WERI-Rb-1 (cell line): ENCODE measurements around the gene CWC25.

Experiments
- DNase-seq: peaks from one replicate; pipeline ENCODE4 v3.0.0-alpha.2; 2020
- H3K27ac ChIP-seq: fragments of 250-450 bp; sonication (Bioruptor Pico); 2 replicates; pipeline ENCODE4 v1.5.1; 2020; ENCODE audit warnings: mild to moderate bottlenecking, moderate library complexity
- H3K27me3 ChIP-seq: fragments of 250-450 bp; sonication (Bioruptor Pico); 2 replicates; pipeline ENCODE4 v1.5.1; 2021; ENCODE audit warnings: mild to moderate bottlenecking, low read depth, moderate library complexity; ENCODE audit not compliant: insufficient read depth, severe bottlenecking
- H3K36me3 ChIP-seq: fragments of 250-450 bp; sonication (Bioruptor Pico); 2 replicates; pipeline ENCODE4 v1.5.1; 2020; ENCODE audit warnings: mild to moderate bottlenecking, moderate library complexity
- H3K4me3 ChIP-seq: 2 replicates; pipeline ENCODE4 v1.5.1; 2011; ENCODE audit warnings: low read depth, mild to moderate bottlenecking, control low read depth, low read length
- H3K9me3 ChIP-seq: fragments of 250-450 bp; sonication (Bioruptor Pico); 2 replicates; pipeline ENCODE4 v1.5.1; 2021; ENCODE audit warnings: mild to moderate bottlenecking, moderate library complexity; ENCODE audit not compliant: severe bottlenecking
- TF ChIP-seq, protein P1 (sequence below): IDR thresholded peaks from 2 replicates; pipeline ENCODE4 v1.5.1; 2011; ENCODE audit warnings: low read depth, mild to moderate bottlenecking, control low read depth, inconsistent platforms, low read length

The CWC25 gene

DNA sequence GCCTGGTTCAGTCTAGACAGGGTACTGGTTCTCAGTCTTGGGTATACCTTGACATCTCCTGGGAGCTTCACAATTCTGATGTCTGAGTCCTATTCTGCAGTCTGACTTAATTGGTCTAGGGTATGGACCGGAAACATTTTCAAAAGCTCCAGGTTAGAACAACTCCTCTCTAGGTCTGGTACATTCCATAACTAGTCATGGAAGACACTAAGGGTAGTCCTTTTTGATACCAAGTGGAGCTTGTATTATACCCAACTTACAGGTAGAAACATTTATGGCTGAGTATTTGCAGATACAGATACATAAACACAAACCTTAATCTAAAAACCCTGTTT lies 23.4 kb upstream of the CWC25 start:
- H3K9me3 ChIP-seq: no peaks in the 10 kb centered on the region
- TF ChIP-seq, protein P1, sequence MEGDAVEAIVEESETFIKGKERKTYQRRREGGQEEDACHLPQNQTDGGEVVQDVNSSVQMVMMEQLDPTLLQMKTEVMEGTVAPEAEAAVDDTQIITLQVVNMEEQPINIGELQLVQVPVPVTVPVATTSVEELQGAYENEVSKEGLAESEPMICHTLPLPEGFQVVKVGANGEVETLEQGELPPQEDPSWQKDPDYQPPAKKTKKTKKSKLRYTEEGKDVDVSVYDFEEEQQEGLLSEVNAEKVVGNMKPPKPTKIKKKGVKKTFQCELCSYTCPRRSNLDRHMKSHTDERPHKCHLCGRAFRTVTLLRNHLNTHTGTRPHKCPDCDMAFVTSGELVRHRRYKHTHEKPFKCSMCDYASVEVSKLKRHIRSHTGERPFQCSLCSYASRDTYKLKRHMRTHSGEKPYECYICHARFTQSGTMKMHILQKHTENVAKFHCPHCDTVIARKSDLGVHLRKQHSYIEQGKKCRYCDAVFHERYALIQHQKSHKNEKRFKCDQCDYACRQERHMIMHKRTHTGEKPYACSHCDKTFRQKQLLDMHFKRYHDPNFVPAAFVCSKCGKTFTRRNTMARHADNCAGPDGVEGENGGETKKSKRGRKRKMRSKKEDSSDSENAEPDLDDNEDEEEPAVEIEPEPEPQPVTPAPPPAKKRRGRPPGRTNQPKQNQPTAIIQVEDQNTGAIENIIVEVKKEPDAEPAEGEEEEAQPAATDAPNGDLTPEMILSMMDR: no peak
- H3K4me3 ChIP-seq: no peak overlapping the region
- no peak for DNase-seq
- no peaks in the 10 kb centered on the region for H3K27me3 ChIP-seq
- H3K36me3 ChIP-seq: peaks cover 75% of the 10 kb centered on the region
- H3K27ac ChIP-seq: no peak overlapping the region; the same call in 1 of the 2 replicates

DNA sequence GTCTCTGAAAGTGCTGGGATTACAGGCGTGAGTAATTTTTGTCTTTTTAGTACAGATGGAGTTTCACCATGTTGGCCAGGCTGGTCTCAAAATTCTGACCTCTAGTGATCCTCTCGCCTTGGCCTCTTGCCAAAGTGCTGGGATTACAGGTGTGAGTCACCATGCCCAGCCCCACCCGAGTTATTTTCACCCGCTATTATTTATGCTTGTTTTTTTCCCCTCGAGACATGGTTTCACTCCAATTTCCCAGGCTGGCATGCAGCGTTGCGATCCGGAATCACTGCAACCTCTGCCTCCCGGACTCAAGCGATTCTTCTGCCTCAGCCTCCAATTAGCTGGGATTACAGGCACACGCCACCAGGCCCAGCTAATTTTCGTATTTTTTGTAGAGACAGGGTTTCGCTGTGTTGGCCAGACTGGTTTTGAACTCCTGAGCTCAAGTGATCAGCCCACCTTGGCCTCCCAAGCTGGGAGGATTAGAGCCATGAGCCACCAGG lies 19.2 kb upstream of the CWC25 start:
- H3K4me3 ChIP-seq: no peak overlapping the region
- TF ChIP-seq, protein P1: no peak
- peaks cover 36% of the 10 kb centered on the region for H3K36me3 ChIP-seq
- peak overlapping the region; percentile 33; the same call in 1 of the 2 replicates for H3K27ac ChIP-seq
- no peaks in the 10 kb centered on the region for H3K9me3 ChIP-seq
- no peaks in the 10 kb centered on the region for H3K27me3 ChIP-seq
- no peak for DNase-seq

DNA sequence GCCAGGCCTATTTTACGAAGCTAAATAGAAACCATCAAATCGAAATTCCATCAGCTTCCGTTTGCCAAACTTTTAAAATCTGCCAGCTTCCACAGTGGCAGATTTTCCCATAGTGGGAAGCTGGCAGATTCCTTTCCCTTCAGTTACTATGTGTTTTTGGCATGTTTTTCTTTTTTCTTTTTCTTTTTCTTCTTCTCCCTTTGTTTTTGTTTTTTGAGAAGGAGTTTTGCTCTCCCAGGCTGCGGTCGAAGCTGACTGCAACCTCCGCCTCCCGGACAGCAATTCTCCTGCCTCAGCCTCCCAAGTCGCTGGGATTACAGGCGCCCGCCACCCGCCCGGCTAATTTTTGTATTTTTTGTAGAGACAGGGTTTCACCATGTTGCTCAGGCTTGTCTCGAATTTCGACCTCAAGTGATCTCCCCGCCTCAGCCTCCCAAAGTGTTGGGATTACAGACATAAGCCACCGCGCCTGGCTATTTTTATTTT lies 684 bp upstream of the CWC25 start:
- TF ChIP-seq, protein P1: no peak
- Histone ChIP-seq H3K4me3 (peak overlapping the region; percentile 84), H3K36me3 (peaks cover 10% of the 10 kb centered on the region), H3K27me3 (no peaks in the 10 kb centered on the region), H3K9me3 (no peaks in the 10 kb centered on the region), H3K27ac (peak overlapping the region; percentile 96)
- DNase-seq: no peak

DNA sequence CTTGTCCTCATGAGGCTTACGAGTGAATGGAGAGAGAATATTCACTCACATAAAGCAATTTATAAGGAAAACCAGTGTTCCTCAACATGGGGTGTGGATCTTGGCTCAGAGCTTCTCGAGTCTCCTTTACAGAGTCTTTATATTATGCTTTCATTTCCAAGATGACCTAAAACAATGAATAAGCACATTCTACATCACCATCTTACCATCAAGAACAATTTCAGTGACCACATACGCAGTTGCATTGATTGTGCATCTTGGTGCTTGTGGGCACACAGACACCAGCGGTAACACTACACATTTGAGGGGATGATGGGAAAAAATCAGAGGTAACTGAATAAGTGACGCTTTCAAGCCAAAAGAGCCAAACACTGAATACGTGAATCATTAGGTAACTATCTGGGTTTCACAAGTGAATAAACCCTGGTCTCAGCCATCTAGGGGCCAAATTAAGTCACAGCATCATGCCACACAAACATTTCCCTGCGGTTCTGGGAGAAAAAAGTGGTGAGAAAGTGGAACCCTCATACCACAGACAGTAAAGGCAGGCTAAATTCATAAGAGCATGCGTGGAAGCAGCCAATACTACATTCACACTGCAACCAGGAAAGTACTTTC lies 9.4 kb downstream of the CWC25 start:
- H3K27me3 ChIP-seq: no peaks in the 10 kb centered on the region
- no peaks in the 10 kb centered on the region for H3K9me3 ChIP-seq
- no peak overlapping the region for H3K27ac ChIP-seq
- H3K36me3 ChIP-seq: peaks cover 72% of the 10 kb centered on the region
- DNase-seq: no peak
- H3K4me3 ChIP-seq: no peak overlapping the region
- TF ChIP-seq, protein P1: peak; percentile 2; the same call in 1 of the 2 replicates

DNA sequence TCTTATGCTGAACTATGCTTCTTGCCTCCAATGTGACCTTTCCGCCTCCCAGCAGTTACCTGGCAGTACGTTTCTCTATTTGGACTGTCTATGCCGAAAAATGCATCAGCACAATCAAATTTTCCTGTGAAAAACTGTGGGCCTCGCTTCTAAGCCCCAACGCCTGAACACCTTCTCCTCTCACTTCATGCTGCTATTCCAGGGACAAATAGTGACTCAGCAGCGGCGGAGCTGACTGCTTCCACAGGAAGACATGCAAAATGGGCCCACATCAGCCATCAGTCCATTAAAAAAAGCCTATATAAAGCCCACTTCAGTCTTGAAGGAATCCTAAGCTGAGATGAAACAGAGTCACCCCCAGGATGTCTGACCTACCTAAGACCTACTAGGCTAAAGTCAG lies 15.3 kb downstream of the CWC25 start:
- peaks cover 70% of the 10 kb centered on the region for H3K36me3 ChIP-seq
- DNase-seq: no peak
- H3K9me3 ChIP-seq: no peaks in the 10 kb centered on the region
- no peaks in the 10 kb centered on the region for H3K27me3 ChIP-seq
- TF ChIP-seq, protein P1: no peak
- H3K4me3 ChIP-seq: no peak overlapping the region
- H3K27ac ChIP-seq: no peak overlapping the region
